Testis (tissue), 3 donors: Measurements from ENCODE around the gene CMTM4. TPM values are rescaled to one million over a fixed set of nuclear protein-coding genes. Genes with fewer than 3 reads are reported as not detected.

ENCODE experiments used
- DNase-seq: peaks from one replicate; pipeline ENCODE4 v3.0.0-alpha.2; 2019
- H3K27ac ChIP-seq, 2 donors: fragments of 200-600 bp; sonication (generic); one replicate each; pipeline ENCODE4 v1.5.1; 2019
- H3K27me3 ChIP-seq: fragments of 200-600 bp; sonication (generic); one replicate; pipeline ENCODE4 v1.5.1; 2019
- H3K36me3 ChIP-seq: fragments of 200-600 bp; sonication (generic); one replicate; pipeline ENCODE4 v1.5.1; 2017; ENCODE audit warnings: low read depth; ENCODE audit errors: missing control alignments
- H3K4me1 ChIP-seq: fragments of 200-600 bp; sonication (generic); one replicate; pipeline ENCODE4 v1.5.1; 2019
- H3K4me3 ChIP-seq, 2 donors: fragments of 200-600 bp; sonication (generic); one replicate each; pipeline ENCODE4 v1.5.1; 2017 to 2019
- H3K9me3 ChIP-seq: fragments of 200-600 bp; sonication (generic); one replicate; pipeline ENCODE4 v1.5.1; 2017
- POLR2A ChIP-seq: fragments of 450-650 bp; IDR thresholded peaks from one replicate; pipeline ENCODE4 v1.6.1; 2017; ENCODE audit warnings: antibody characterized with exemption, mild to moderate bottlenecking, moderate library complexity
- WGBS, 2 donors: methylation state at CpG; one replicate each; pipeline ENCODE4 v1.1.5; 2018; 5-methylcytosine and 5-hydroxymethylcytosine counted together
- intact Hi-C: fragments of 100-400 bp; cut with DNase I; formaldehyde crosslinking; loops from one replicate; pipeline ENCODE4 v1.15.1; 2023; ENCODE audit warnings: low total_unique reads
- polyA plus RNA-seq: library from polyadenylated mRNA; stranded (reverse); fragments of 350-450 nt; fragmentation: Illumina TruSeq; extraction: RNeasy Lipid Tissue Mini Kit (QIAGEN cat#74804); gene quantifications from one replicate; pipeline ENCODE4 v1.2.3, GENCODE V29; 2014; ENCODE audit warnings: low read depth, low replicate concordance; ENCODE audit not compliant: insufficient read depth
- total RNA-seq, 2 donors: library from RNA; depleted of rRNA; stranded (reverse); fragments of >200 nt; gene quantifications; one replicate each; pipeline ENCODE4 v1.2.3, GENCODE V29; 2016
- TF ChIP-seq, protein P1 (sequence below), 3 experiments: fragments of 450-650 bp in 2 of 3; fragments of 200-600 bp in 1 of 3; sonication (generic) in 1 of 3; IDR thresholded peaks; one replicate each; pipeline ENCODE4 v1.5.1; 2016 to 2019; ENCODE audit warnings: antibody characterized with exemption in 3 of 3, mild to moderate bottlenecking in 2 of 3, moderate library complexity in 1 of 3

CMTM4 gene
- total and polyA plus RNA-seq, 3 donors from 2014 or later: 22.2 to 59.2 (median 50.9) TPM

DNA sequence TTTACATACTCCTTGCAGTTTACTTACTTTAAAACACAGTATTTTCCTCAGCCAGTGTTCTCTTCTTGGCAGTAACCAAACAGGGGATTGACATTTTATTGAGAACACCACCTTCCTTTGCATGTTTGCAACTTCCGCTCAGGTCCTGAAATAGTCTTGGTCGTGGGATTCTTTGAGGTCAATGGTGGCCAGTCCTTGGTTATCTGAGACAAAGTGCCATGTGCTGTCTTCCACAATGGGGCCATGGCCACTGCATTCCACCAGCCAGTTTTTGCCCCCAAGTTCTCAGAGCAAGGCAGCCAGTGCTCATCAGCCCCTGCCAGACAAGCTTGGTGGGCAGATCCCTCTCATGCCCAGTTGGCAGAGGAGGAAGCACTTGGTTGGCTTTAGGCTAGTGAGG lies 22.9 kb downstream of the CMTM4 start:
- TF ChIP-seq, protein P1, sequence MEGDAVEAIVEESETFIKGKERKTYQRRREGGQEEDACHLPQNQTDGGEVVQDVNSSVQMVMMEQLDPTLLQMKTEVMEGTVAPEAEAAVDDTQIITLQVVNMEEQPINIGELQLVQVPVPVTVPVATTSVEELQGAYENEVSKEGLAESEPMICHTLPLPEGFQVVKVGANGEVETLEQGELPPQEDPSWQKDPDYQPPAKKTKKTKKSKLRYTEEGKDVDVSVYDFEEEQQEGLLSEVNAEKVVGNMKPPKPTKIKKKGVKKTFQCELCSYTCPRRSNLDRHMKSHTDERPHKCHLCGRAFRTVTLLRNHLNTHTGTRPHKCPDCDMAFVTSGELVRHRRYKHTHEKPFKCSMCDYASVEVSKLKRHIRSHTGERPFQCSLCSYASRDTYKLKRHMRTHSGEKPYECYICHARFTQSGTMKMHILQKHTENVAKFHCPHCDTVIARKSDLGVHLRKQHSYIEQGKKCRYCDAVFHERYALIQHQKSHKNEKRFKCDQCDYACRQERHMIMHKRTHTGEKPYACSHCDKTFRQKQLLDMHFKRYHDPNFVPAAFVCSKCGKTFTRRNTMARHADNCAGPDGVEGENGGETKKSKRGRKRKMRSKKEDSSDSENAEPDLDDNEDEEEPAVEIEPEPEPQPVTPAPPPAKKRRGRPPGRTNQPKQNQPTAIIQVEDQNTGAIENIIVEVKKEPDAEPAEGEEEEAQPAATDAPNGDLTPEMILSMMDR (IDR thresholded peaks at IDR 0.05): no peak
- no peak for TF ChIP-seq POLR2A
- 72 to 82% methylated on average over 2 of the region's 2 CpGs for WGBS, 2 donors

DNA sequence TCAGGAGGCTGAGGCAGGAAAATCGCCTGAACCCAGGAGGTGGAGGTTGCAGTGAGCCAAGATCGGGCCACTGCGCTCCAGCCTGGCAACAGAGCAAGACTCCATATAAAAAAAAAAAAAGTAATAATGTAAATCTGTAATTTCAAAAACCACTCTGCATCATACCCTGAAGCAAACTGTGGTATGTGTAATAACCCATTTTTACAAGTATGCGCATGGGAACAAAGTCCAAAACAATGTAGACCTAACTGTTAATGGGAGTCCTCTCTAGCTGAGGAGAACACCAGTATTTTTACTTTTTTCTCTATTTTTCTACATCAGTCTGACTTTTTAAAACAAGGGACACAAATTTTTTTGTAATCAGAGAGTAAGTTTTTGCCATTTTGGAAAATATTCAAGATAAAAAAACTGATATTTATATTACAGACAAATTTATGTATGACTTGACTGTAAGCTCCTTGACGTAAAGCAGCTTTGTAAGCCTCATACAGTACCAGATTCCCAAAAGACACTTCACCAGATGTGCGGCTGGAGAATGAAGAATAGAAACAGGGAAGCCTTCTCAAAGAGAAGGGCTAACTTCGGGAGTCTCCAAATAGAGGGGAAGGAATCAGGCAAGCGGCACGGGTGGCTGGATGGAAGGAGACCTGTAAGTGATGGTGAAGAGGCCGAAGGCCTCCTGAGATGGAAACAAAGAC lies 25.7 kb downstream of the CMTM4 start:
- intact Hi-C loops: no loop called here
- H3K27me3 ChIP-seq: no peaks in the 10 kb centered on the region
- no peaks in the 10 kb centered on the region for H3K9me3 ChIP-seq
- no peaks in the 10 kb centered on the region for H3K4me1 ChIP-seq
- H3K36me3 ChIP-seq: no peaks in the 10 kb centered on the region
- WGBS, 2 donors: 96% methylated on average over 10 of the region's 10 CpGs
- no peak overlapping the region for H3K27ac ChIP-seq
- TF ChIP-seq, protein P1 (IDR thresholded peaks at IDR 0.05): no peak
- no peak for TF ChIP-seq POLR2A
- H3K4me3 ChIP-seq: no peak overlapping the region
- DNase-seq: no peak

More for the DNA sequence above, 22.9 kb downstream of the CMTM4 start:
- Histone ChIP-seq H3K4me1 (no peaks in the 10 kb centered on the region), H3K27ac (no peak overlapping the region), H3K9me3 (no peaks in the 10 kb centered on the region), H3K27me3 (no peaks in the 10 kb centered on the region), H3K4me3 (no peak overlapping the region), H3K36me3 (no peaks in the 10 kb centered on the region)
- intact Hi-C loops: no loop called here
- no peak for DNase-seq

DNA sequence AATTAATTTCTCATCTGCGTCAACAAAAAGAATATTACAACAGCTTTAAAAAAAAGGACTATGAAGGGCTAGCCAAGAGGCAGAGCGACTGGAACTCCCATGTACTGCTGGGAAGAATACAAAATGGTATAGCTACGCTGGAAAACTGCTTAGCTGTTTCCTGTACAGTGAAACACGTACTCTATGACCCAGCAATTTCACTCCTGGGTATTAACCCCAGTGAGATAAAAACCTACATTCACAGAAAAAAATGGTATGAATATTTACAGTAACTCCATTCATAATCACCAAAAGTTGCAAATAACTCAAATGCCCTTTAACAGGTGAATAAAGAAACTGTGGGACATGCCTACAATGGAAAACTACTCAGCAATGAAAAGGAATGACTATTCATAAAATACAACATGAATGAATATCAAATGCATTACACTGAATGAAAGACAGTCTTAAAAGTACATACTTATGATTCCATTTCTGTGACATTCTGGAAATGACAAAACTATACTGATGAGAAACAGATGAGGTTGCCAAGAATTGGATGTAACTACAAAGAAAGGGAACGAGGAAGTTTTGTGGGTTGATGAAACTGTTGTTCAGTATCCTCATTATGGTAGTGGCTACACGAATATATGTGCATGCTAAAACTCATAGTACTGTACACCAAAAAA lies 27.6 kb downstream of the CMTM4 start:
- intact Hi-C loops: no loop called here
- 82 to 91% methylated on average over 6 of the region's 6 CpGs for WGBS, 2 donors
- Histone ChIP-seq H3K4me3 (no peak overlapping the region), H3K9me3 (no peaks in the 10 kb centered on the region), H3K36me3 (no peaks in the 10 kb centered on the region), H3K27ac (no peak overlapping the region), H3K4me1 (no peaks in the 10 kb centered on the region), H3K27me3 (no peaks in the 10 kb centered on the region)
- no peak for DNase-seq
- TF ChIP-seq POLR2A: no peak
- TF ChIP-seq, protein P1 (IDR thresholded peaks at IDR 0.05): no peak

DNA sequence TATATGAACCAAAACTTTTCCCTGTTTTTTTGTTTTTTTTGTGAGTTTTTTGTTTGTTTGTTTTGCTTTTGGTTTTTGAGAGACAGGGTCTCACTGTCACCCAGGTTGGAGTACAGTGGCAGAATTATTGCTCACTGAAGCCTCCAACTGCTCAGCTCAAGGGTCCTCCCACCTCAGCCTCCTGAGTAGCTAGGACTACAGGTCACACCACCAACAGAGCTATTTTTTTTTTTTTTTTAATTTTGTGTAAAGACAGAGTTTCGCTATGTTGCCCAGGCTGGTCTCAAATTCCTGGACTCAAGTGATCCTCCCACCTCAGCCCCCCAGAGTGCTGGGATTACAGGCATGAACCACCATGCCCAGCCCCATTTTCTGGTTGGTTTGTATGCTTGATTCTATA lies 28.6 kb downstream of the CMTM4 start:
- intact Hi-C loops: no loop called here
- Histone ChIP-seq H3K4me1 (peaks cover 2% of the 10 kb centered on the region), H3K9me3 (no peaks in the 10 kb centered on the region), H3K36me3 (no peaks in the 10 kb centered on the region), H3K27ac (no peak overlapping the region), H3K27me3 (no peaks in the 10 kb centered on the region), H3K4me3 (no peak overlapping the region)
- TF ChIP-seq, protein P1 (IDR thresholded peaks at IDR 0.05): no peak
- no peak for TF ChIP-seq POLR2A
- WGBS, 2 donors: 92 to 93% methylated on average over 1 of the region's 1 CpG
- no peak for DNase-seq
